AG04450 (cell line): ENCODE results near the gene HECTD4. TPM values are rescaled to one million over a fixed set of nuclear protein-coding genes. Genes with fewer than 3 reads are reported as not detected.
"Not testable (repeated sequence)": the region's sequence is repeated elsewhere in the genome, so short reads cannot be mapped to it uniquely, and the experiment has no call there.

Source experiments
- CTCF ChIA-PET: fragments of 300-600, 350-600 bp; formaldehyde crosslinking; extraction: SDS; loops from one replicate; lab custom pipeline; 2022; ENCODE audit warnings: antibody characterized with exemption, inconsistent platforms; lab: Charles Lee
- POLR2A ChIA-PET: fragments of 350-600 bp; formaldehyde crosslinking; extraction: SDS; loops from one replicate; lab custom pipeline; 2021; ENCODE audit warnings: antibody characterized with exemption, inconsistent platforms; lab: Yijun Ruan, JAX
- DNase-seq: peaks from one replicate; pipeline ENCODE4 v3.0.0-alpha.2; 2011; ENCODE audit warnings: low read depth, low spot score
- H3K27ac ChIP-seq: one replicate; pipeline ENCODE4 v1.5.1; 2012; ENCODE audit warnings: low read depth, low read length, control low read depth
- H3K27me3 ChIP-seq: one replicate; pipeline ENCODE4 v1.6.0; 2012; ENCODE audit warnings: low read length; ENCODE audit not compliant: control insufficient read depth, insufficient read depth
- H3K4me3 ChIP-seq: 2 replicates; pipeline ENCODE4 v1.5.1; 2011; ENCODE audit warnings: mild to moderate bottlenecking, low read depth, low read length, control low read depth
- H3K9me3 ChIP-seq: 2 replicates; pipeline ENCODE4 v1.5.1; 2012; ENCODE audit warnings: low read length; ENCODE audit not compliant: control insufficient read depth, insufficient read depth
- polyA plus RNA-seq: library from polyadenylated mRNA; depleted of rRNA; stranded (reverse); fragments of >200 nt; gene quantifications from 2 replicates; pipeline ENCODE4 v1.2.3, GENCODE V29; 2011
- TF ChIP-seq, protein P1 (sequence below): IDR thresholded peaks from 2 replicates; pipeline ENCODE4 v1.5.1; 2011; ENCODE audit warnings: low read depth, low read length, control low read depth, inconsistent platforms

Gene HECTD4
- polyA plus RNA-seq, 1 experiment, result 8.6 TPM

DNA sequence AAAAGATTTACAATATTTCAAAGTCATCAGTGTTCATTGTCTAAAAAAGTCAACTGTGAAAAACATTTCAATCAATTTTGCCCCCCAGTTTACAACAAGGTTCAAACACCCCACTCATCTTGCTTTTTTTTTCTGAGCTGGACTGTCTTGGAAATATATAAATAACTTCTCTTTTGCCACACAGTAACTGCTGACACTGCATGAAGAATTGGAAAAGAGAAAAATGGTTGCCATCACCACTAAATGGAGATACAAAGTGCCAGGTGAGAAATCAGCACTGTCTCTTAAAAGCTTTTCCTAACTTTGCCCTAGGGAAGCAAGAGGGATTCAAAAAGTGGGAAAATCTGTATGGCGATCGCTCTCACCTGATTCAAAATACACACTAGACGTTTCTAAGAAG is 155.5 kb downstream of the HECTD4 start:
- CTCF ChIA-PET, result no interaction called here
- DNase-seq, result no peak

DNA sequence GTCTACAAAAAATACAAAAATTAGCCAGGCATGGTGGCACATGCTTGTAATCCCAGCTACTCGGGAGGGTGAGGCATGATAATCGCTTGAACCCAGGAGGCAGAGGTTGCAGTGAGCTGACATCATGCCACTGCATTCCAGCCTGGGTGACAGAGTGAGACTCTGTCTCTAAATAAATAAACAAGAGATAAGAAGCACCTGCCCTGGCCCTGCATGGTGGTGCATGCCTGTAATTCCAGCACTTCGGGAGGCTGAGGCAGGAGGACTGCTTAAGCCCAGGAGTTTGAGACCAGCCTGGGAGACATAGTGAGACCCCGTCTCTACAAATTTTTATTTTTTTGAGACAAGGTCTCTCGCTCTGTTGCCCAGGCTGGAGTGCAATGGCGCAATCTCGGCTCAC is 161.6 kb downstream of the HECTD4 start:
- CTCF ChIA-PET, DNase-seq, H3K27ac ChIP-seq, H3K27me3 ChIP-seq, H3K4me3 ChIP-seq, POLR2A ChIA-PET, H3K9me3 ChIP-seq: not testable (repeated sequence)

More for the DNA sequence above, 155.5 kb downstream of the HECTD4 start:
- POLR2A ChIA-PET, result interaction anchor here (0.7 kb wide), 2 partner anchors 176 to 215 kb away, joined by 3 to 5 read pairs; no protein-coding TSS in a partner anchor
- H3K9me3 ChIP-seq, result no peaks in the 10 kb centered on the region
- no peak overlapping the region for H3K4me3 ChIP-seq
- H3K27ac ChIP-seq, result no peak overlapping the region
- TF ChIP-seq, protein P1, sequence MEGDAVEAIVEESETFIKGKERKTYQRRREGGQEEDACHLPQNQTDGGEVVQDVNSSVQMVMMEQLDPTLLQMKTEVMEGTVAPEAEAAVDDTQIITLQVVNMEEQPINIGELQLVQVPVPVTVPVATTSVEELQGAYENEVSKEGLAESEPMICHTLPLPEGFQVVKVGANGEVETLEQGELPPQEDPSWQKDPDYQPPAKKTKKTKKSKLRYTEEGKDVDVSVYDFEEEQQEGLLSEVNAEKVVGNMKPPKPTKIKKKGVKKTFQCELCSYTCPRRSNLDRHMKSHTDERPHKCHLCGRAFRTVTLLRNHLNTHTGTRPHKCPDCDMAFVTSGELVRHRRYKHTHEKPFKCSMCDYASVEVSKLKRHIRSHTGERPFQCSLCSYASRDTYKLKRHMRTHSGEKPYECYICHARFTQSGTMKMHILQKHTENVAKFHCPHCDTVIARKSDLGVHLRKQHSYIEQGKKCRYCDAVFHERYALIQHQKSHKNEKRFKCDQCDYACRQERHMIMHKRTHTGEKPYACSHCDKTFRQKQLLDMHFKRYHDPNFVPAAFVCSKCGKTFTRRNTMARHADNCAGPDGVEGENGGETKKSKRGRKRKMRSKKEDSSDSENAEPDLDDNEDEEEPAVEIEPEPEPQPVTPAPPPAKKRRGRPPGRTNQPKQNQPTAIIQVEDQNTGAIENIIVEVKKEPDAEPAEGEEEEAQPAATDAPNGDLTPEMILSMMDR, result no peak
- no peaks in the 10 kb centered on the region for H3K27me3 ChIP-seq

DNA sequence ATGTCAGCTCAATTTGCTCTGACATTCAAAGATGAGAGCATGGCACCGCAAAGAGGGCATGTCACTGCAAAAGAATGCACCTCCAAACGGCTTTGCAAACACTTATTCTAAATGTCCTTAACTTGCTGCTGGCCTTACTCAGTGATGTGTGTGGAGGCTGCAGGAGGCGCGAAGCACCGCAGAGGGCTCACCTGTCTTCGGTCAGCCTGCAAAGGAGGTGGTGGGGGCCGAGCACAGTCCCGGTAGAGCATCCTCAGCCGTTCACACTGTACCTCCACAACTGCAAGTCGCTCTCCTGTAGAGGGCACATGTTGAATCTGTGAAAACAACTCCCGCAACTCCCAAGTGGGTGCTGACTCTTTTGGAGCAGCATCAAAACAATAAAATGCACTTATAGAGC is 163.0 kb downstream of the HECTD4 start:
- POLR2A ChIA-PET, result interaction anchor here (0.6 kb wide), 1 partner anchor 953 kb away, joined by 3 read pairs; no protein-coding TSS in a partner anchor
- Histone ChIP-seq H3K9me3 (no peaks in the 10 kb centered on the region), H3K27ac (no peak overlapping the region), H3K4me3 (no peak overlapping the region), H3K27me3 (no peaks in the 10 kb centered on the region)
- DNase-seq, result no peak
- CTCF ChIA-PET, result interaction anchor here (0.6 to 1.5 kb wide), 4 partner anchors 17 to 168 kb away, joined by 3 to 5 read pairs (median 4); no protein-coding TSS in a partner anchor
- TF ChIP-seq, protein P1, result 0 out of 2 replicates have a peak, but pooled peaks have one; percentile 11

DNA sequence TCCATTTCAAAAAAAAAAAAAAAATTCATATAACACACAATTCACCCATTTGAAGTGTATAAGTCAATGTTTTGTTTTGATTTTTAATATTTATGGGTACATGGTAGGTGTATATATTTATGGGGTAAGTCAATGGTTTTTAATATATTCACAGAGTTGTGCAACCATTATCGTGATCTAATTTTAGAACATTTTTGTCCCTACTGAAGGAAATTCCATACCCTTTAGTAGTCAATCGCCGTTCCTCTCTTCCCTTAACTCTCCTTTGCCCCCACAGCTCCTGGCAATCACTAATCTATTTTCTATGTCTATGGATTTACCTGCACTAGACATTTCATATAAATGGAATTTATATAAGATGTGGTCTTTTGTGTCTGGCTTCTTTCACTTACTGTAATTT is 164.1 kb downstream of the HECTD4 start:
- Histone ChIP-seq H3K27ac (no peak overlapping the region), H3K9me3 (no peaks in the 10 kb centered on the region), H3K27me3 (no peaks in the 10 kb centered on the region), H3K4me3 (no peak overlapping the region)
- CTCF ChIA-PET, result interaction anchor here (0.6 to 1.2 kb wide), 4 partner anchors 9 to 169 kb away, joined by 3 to 5 read pairs (median 4); no protein-coding TSS in a partner anchor
- POLR2A ChIA-PET, result no interaction called here
- TF ChIP-seq, protein P1, result no peak
- no peak for DNase-seq

DNA sequence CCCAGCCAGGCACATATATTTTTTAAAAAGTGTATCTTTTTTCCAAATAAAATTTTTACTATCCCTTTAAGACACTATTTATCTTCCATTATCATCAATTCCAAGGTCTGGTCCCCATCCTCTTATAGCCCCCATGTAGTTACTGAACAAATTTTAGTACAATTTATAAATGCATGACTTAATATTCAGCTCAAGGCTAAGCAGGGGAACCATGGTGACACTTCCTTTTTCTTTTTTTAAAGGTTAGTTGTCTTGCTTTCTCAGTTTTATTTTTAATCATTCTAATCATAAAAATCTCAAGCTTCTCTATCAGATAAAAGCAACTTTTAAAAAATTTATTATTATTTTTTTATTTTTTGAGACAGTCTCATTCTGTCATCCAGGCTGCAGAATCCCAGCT is 164.6 kb downstream of the HECTD4 start:
- CTCF ChIA-PET, result interaction anchor here (0.6 to 1.2 kb wide), 4 partner anchors 8 to 170 kb away, joined by 3 to 5 read pairs (median 4); no protein-coding TSS in a partner anchor
- DNase-seq, result no peak
- Histone ChIP-seq H3K9me3 (no peaks in the 10 kb centered on the region), H3K27me3 (no peaks in the 10 kb centered on the region), H3K4me3 (no peak overlapping the region), H3K27ac (no peak overlapping the region)
- TF ChIP-seq, protein P1, result no peak
- POLR2A ChIA-PET, result no interaction called here
